Activated CD8-positive, alpha-beta memory T cell treated with anti-CD3 and anti-CD28 coated beads, Interleukin-2, amount 50 U/mL, for 4 hours (primary cell): Measurements from ENCODE around the gene ELOB.
A peak's percentile ranks its signal among the peaks of the same experiment; 100 is the strongest.

Experiments used
- DNase-seq: peaks from one replicate; pipeline ENCODE4 v3.0.0-alpha.2; 2020

Gene ELOB

GRCh38 chr16:2779978-2780898, 3.2 kb upstream of the ELOB start:
- DNase-seq: no peak

DNA sequence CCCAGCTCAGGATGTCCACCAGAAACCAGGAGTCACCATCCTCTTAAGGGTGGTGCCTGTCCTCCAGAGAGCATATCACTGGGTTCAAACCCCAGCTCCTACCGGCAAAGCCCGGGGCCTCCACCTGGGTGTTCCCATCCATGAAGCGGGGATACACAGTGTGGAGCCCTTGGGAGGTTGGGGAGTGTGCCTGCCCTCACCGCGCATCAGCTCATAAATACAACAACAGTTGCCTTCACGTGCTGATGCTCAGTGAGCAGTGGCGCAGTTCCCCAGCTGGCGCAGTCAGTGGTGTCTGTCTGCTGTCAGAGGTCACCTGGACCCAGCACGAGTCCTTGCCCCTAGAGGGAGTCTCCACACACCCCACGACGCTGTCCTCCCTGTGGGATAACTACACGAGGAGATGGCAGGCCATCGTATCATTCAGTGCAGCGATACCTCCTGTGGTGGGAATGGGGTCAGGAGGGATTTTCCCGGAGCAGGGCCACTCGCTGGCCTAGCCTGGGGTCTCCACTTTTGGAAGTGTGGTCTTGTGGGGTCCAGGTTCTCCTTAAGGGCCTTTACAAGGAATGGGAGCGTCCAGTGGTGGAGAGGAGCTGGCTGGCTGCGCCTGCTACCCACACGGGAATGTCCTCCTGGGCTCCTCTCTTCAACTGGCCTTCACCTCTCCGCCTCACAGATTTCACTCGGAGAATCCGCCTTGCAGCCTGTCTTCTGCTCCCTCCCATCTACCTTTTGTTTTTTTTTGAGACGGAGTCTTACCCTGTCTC, 2.3 kb upstream of the ELOB start:
- peak; percentile 14 for DNase-seq

GRCh38 chr16:2778630-2778958, 1.5 kb upstream of the ELOB start:
- no peak for DNase-seq

DNA sequence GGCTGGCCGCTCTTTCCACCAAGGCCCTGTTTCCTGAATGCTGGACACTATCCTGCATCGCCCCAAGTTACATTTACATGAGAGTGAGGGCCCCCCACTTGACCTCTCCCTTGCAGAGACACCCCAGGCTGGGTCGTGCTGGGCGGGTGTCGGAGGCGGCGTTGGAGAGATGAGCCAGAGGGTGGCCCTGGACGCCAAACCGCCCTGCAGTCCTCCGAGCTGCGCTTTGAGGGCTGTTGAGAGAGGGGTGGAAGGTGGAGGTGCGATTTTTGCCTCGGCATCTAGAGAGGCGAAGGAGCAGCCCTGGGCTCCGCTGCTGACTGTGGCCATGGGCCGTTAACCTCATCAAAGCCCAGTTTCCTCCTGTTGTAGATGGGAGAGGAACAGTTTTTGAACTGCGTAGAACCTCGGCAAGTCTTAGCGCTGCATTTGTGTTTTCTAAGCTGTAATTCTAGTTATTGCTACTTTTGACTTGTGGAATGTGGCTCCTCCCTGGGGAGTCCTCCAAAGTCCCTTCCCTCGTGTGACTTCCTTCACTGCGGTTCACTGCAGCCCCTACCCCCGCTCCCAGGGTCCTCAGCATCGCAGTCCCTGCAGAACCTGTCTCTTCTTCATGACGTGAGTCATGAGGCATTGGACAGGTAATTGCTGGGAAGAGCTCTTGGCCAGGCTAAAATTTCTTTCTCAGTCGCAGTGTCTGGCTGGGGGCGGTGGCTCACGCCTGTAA, 986 bp upstream of the ELOB start:
- DNase-seq: no peak

DNA sequence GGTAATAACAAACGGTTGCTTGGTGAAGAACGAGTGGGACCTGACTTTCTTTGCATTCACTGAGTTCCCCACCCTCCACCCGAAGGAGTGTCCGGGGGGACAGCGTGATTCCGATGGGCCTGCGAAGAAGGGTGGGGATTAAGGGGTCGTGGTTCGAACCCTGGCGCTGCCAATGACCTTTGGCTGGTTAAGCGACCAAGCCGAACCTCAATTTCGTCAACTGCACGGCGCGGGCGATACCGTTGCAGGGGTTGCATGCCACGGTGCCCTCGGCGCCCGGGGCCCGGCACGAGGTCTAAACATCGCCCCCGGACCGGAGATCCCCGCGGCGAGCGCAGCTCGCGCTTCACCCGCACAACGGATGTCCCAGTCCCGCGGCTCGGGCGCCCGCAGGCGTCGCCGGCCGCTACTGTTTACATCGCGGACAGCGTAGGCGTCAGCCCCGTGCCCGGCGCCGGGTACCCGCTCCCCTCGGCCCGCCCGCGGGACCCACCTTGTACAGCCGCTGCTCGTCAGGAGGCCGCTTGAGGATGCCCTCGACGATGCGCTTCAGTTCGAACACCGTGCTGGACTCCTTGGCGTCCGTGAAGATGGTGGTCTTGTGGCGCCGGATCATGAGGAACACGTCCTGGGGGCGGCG, 460 bp downstream of the ELOB start:
- no peak for DNase-seq

DNA sequence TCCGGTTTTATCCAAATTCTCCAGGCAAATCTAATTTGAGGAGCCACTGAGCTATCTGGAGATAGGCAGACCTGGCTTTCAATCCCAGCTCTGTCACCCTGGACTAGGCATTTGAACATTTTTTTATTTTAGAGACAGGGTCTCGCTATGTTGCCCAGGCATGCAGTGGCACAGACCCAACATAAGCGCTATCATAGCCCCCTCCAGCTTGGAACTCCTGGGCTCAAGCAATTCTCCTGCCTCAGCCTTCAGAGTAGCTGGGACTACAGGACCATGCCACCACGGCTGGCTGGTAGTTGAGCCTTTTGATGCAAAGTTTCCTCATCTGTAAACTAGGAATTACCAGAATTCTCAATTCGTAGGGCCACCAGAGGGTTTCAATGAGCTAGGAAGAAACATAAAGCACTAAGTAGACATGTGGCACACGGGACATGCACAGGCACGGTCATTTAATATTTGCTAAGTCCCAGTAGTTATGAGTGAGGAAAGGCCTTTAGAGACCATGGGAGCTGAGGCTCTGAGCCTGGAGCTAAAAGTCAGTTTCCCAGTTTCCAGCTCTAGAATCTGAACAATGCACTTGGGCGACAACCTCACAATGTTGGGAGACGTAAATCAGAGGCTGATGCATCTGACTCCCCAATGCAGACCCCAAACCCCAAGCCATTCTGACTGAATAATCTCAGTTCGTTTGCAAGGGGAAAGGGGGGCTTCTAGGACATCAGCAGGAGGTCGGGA, 1.1 kb downstream of the ELOB start:
- DNase-seq: no peak

GRCh38 chr16:2775131-2775716, 1.9 kb downstream of the ELOB start:
- no peak for DNase-seq

DNA sequence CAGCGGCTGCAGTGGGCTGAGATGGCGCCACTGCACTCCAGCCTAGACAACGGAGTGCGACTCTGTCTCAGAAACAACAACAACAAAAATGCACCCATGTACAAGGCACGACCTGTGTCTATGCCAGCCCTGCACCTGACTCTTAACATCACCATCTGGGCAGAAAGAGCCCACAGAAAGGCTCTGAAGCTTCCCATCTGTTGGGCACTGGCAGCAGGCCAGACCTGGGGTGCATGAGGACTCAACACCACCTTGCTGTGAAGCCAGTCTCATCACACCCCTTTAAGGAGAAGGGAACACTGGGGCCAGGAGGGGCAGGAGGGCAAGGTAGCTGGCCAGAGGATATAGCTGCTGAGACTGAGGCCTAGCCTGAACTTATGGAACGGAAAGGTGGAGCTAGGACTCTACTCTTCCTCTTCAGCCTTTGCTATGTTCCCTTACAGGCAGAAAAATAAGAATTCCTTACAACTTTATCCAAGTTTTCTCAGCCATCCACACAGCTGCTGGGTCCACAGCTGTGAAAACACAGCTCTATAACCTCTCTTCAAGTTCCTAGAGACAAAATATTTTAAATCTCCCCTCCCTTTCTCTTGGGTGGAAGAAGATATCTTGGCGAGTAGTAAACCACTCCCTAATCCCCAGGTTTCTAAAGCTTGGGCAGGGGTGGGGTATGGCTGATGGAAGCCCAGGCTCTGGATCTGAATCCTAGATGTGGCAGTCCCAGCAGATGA, 2.8 kb downstream of the ELOB start:
- no peak for DNase-seq

DNA sequence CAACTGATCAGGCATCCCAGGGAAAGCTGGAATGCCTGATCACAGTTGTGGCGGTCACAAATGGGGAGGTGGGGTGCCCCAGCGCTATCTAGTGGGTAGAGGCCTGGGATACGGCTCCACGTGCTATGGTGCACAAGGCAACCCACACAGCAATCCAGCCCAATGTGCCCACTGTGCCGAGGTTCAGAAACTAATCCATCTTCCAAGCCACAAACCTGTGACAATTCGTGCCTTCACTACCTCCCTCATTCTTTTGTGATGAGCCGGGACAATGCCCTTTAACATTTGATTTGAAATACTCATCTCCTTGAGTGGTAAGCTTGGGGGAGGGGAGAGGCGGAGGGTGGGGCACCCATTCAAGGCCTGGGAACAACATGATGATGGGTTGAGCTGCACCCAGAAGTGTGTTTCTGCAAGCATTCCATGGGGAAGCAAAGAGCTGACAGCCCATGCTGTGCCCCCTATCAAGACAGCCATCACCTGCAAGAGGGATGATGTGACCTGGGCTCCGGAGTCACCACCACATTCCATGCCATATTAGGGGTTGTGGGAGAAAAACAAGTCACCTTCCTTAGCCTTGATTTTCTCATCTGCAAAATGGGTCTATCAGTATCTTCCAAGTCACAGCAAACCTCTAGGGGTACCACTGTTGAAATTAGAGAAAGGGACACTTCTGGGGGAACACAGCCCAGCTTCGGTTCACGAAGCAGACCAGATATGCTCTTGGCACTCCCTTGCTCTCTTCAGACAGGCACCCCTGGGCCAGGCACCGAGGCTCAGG, 3.7 kb downstream of the ELOB start:
- no peak for DNase-seq

DNA sequence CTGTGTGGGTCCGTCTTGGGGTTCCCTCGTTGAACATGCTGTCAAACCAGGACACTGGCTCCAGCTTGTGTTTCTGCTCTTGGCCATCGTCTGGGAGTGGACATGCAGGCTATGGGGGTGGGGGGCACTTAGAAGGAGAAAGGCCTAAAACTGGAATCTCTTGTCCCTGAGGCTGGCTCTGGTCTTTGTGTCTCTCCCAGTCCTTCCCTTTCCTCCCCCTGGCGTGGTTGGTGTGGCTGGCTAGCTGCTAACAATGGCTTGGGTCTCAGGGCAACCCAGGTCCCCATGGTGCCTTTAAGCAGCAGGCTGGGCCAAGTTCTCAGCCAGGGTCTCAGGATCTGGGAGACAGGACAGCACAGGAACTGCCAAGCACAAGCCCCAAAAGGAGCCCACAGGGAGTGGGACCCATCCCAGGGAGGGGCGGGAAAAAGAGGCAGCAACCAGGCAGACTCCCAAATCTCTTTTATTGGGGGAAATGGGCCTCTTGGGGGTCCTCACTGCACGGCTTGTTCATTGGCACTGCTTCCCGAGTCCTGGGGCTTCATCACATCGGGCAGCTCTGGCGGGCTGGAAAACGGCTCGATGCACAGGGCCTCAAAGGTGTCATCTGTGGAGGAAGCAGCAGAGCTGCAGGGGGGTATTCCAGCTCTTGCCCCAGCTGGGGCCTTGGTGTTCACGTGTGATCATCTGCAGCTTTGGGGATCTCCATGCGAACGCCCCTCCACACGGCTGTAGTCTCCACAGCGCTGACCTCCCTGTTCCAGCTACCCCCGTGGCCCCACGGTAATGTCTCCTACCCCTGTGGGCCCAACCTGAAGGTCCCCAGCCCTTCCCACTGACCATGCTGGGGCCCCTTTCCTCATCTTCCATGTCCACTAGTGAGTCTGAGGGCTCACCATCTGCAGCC, 5.3 kb downstream of the ELOB start:
- DNase-seq: no peak

GRCh38 chr16:2770057-2770951, 6.8 kb downstream of the ELOB start:
- DNase-seq: no peak

- no peak for DNase-seq
Measured at GRCh38 chr16:2769675-2770056, 7.4 kb downstream of the ELOB start.

- DNase-seq: no peak
Measured at GRCh38 chr16:2769100-2769529, 8.0 kb downstream of the ELOB start.

DNA sequence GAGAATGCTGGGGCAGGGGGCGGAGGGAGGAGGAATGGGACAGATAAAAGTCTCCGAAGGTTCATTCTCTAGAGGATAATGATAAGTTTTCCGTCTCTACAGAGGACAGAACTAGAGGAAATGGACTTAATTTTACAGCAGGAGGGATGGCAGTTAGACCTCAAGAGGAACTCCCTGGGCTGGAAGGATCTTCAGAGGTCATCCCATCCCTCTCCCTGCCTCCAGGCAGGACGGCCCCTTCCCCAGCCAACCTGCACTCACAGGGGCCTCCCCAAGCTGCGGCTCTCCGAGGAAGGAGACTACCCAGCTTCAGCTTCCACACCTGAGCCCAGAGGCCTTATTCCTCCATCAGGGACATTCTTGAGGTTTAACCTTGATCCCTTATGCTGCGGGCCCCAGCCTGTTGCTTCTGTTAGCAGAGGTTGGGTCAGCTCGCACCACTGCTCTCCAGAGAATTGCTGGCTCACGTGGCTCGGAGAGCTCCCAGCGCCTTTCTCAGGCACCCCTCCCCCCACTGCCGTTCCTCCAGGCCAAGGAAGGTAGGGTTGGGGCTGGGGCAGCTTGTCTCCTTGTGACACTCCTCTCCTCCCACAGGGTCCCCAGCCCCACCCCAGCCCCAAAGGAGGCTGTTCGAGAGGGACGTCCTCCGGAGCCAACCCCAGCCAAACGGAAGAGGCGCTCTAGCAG, 8.5 kb downstream of the ELOB start:
- no peak for DNase-seq

DNA sequence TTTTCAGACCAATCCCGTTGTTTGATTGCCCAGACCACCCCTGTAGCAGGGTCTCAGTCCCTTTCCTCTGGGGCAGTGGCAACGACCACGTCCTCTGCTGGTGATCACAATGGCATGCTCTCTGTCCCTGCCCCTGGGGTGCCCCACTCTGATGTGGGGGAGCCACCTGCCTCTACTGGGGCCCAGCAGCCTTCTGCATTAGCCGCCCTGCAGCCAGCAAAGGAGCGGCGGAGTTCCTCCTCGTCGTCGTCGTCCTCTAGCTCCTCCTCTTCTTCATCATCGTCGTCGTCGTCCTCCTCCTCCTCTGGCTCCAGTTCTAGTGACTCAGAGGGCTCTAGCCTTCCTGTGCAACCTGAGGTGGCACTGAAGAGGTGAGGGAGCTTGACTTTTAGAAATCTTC, 9.2 kb downstream of the ELOB start:
- no peak for DNase-seq

DNA sequence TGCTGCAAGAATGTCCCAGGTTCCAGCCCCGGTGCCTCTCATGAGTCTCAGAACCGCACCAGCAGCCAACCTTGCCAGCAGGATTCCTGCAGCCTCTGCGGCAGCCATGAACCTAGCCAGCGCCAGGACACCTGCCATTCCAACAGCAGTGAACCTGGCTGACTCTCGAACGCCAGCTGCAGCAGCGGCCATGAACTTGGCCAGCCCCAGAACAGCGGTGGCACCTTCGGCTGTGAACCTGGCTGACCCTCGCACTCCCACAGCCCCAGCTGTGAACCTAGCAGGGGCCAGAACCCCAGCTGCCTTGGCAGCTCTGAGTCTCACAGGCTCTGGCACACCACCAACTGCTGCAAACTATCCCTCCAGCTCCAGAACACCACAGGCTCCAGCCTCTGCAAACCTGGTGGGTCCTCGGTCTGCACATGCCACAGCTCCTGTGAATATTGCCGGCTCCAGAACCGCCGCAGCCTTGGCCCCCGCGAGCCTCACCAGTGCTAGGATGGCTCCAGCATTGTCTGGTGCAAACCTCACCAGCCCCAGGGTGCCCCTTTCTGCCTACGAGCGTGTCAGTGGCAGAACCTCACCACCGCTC, 9.8 kb downstream of the ELOB start:
- DNase-seq: no peak
